ENCODE results near the gene CCDC88B.

DNA sequence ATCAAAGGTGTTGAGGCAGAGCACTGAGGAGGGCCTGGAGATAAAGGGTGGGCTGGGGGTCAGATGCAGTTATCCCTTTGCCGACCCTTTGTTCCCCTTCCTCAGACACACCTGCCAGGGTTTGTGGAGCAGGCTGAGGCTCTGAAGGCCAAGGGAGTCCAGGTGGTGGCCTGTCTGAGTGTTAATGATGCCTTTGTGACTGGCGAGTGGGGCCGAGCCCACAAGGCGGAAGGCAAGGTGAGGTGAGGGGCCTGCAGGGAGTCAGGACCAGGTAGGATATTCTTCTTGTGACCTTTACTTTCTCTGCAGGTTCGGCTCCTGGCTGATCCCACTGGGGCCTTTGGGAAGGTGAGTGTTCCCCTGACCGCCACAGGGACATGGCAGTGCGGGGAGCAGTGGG is 19.4 kb upstream of the CCDC88B start:
- TF ChIP-seq POLR2A (IDR thresholded peaks at IDR 0.05; ENCODE audit: low read depth) (no peak), POLR2AphosphoS5 (IDR thresholded peaks at IDR 0.05) (no peak), EP300 (IDR thresholded peaks at IDR 0.05) (no peak)
- TF ChIP-seq, protein P1, sequence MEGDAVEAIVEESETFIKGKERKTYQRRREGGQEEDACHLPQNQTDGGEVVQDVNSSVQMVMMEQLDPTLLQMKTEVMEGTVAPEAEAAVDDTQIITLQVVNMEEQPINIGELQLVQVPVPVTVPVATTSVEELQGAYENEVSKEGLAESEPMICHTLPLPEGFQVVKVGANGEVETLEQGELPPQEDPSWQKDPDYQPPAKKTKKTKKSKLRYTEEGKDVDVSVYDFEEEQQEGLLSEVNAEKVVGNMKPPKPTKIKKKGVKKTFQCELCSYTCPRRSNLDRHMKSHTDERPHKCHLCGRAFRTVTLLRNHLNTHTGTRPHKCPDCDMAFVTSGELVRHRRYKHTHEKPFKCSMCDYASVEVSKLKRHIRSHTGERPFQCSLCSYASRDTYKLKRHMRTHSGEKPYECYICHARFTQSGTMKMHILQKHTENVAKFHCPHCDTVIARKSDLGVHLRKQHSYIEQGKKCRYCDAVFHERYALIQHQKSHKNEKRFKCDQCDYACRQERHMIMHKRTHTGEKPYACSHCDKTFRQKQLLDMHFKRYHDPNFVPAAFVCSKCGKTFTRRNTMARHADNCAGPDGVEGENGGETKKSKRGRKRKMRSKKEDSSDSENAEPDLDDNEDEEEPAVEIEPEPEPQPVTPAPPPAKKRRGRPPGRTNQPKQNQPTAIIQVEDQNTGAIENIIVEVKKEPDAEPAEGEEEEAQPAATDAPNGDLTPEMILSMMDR (IDR thresholded peaks at IDR 0.05) = no peak

All from esophagus muscularis mucosa (tissue), 4 donors.